Neural cell (in vitro differentiated cells): ENCODE results near the gene ZNF324B. TPM values are rescaled to one million over a fixed set of nuclear protein-coding genes. Genes with fewer than 3 reads are reported as not detected.

Experiments
- H2AFZ ChIP-seq: fragments of 200-600, 300-800 bp; sonication (generic), shearing (Covaris generic); 2 replicates; pipeline ENCODE4 v1.6.0; 2014; ENCODE audit warnings: low read depth, mild to moderate bottlenecking, antibody characterized with exemption, low read length, moderate library complexity
- H3F3A ChIP-seq: fragments of 200-600 bp; shearing (Covaris generic); 2 replicates; pipeline ENCODE4 v1.6.1; 2016; ENCODE audit warnings: mild to moderate bottlenecking, moderate library complexity, mixed read lengths, antibody characterized with exemption, low read length; ENCODE audit not compliant: insufficient read depth, poor library complexity, severe bottlenecking
- H3K27ac ChIP-seq: fragments of 200-600, 300-800 bp; sonication (generic), shearing (Covaris generic); 2 replicates; pipeline ENCODE4 v1.5.1; 2014; ENCODE audit warnings: mild to moderate bottlenecking, low read length, moderate library complexity
- H3K27me3 ChIP-seq: fragments of 300-800, 200-600 bp; sonication (generic), shearing (Covaris generic); 2 replicates; pipeline ENCODE4 v1.6.0; 2014; ENCODE audit warnings: mild to moderate bottlenecking, low read depth, low read length, moderate library complexity; ENCODE audit not compliant: insufficient read depth
- H3K36me3 ChIP-seq: fragments of 300-800, 200-600 bp; sonication (generic), shearing (Covaris generic); 2 replicates; pipeline ENCODE4 v1.5.1; 2014; ENCODE audit warnings: mild to moderate bottlenecking, antibody characterized with exemption, low read length, moderate library complexity; ENCODE audit not compliant: insufficient read depth
- H3K4me2 ChIP-seq: fragments of 300-800, 200-600 bp; sonication (generic), shearing (Covaris generic); 2 replicates; pipeline ENCODE4 v1.6.0; 2014; ENCODE audit warnings: mild to moderate bottlenecking, low read length
- H3K4me3 ChIP-seq: fragments of 300-800, 200-600 bp; sonication (generic), shearing (Covaris generic); 2 replicates; pipeline ENCODE4 v1.5.1; 2014; ENCODE audit warnings: mild to moderate bottlenecking, low read length, moderate library complexity
- H3K79me2 ChIP-seq: fragments of 200-600 bp; shearing (Covaris generic); replicated peaks from 2 replicates; pipeline ENCODE4 v1.6.0; 2014; ENCODE audit warnings: mild to moderate bottlenecking, low read length, moderate library complexity; ENCODE audit not compliant: insufficient read depth
- H3K9ac ChIP-seq: fragments of 300-800, 200-600 bp; sonication (generic), shearing (Covaris generic); 2 replicates; pipeline ENCODE4 v1.6.1; 2016; ENCODE audit warnings: mild to moderate bottlenecking, low read length, mixed read lengths
- H3K9me2 ChIP-seq: fragments of 200-600 bp; shearing (Covaris generic); 2 replicates; pipeline ENCODE4 v1.6.1; 2016; ENCODE audit warnings: mild to moderate bottlenecking, low read length, mixed read lengths; ENCODE audit not compliant: insufficient read depth
- H3K9me3 ChIP-seq: fragments of 200-600, 300-800 bp; sonication (generic), shearing (Covaris generic); 2 replicates; pipeline ENCODE4 v1.6.1; 2016; ENCODE audit warnings: mild to moderate bottlenecking, mixed run types, low read length, moderate library complexity, mixed read lengths
- H4K20me1 ChIP-seq: fragments of 200-600 bp; shearing (Covaris generic); 2 replicates; pipeline ENCODE4 v1.6.1; 2016; ENCODE audit warnings: mild to moderate bottlenecking, mixed run types; ENCODE audit not compliant: insufficient read depth
- EP300 ChIP-seq: fragments of 450-650 bp; conservative IDR thresholded peaks from 2 replicates; pipeline ENCODE4 v1.6.1; 2014; ENCODE audit warnings: antibody characterized with exemption, mild to moderate bottlenecking, moderate library complexity; ENCODE audit not compliant: poor library complexity, severe bottlenecking
- EZH2 ChIP-seq: fragments of 200-600, 300-800 bp; shearing (Covaris generic), sonication (generic); IDR thresholded peaks from 2 replicates; pipeline ENCODE4 v1.6.1; 2014; ENCODE audit warnings: antibody characterized with exemption, low read length, borderline replicate concordance, mild to moderate bottlenecking; ENCODE audit not compliant: insufficient read depth, poor library complexity, severe bottlenecking
- MXI1 ChIP-seq: fragments of 450-650 bp; conservative IDR thresholded peaks from 2 replicates; pipeline ENCODE4 v1.6.1; 2014; ENCODE audit warnings: antibody characterized with exemption, mild to moderate bottlenecking; ENCODE audit not compliant: poor library complexity, severe bottlenecking
- POLR2AphosphoS5 ChIP-seq: IDR thresholded peaks from 2 replicates; pipeline ENCODE4 v1.6.1; 2012
- RAD21 ChIP-seq: fragments of 450-650 bp; conservative IDR thresholded peaks from 2 replicates; pipeline ENCODE4 v1.6.1; 2014; ENCODE audit warnings: antibody characterized with exemption, mild to moderate bottlenecking, moderate library complexity
- SMC3 ChIP-seq: fragments of 450-650 bp; conservative IDR thresholded peaks from 2 replicates; pipeline ENCODE4 v1.6.1; 2014; ENCODE audit warnings: antibody characterized with exemption, mild to moderate bottlenecking, moderate library complexity; ENCODE audit not compliant: poor library complexity
- TAF1 ChIP-seq: IDR thresholded peaks from 2 replicates; pipeline ENCODE4 v1.6.1; 2012; ENCODE audit warnings: low read depth
- polyA plus RNA-seq: library from polyadenylated mRNA; depleted of rRNA; stranded (reverse); fragments of >200 nt; gene quantifications from 2 replicates; pipeline ENCODE4 v1.2.3, GENCODE V29; 2014
- TF ChIP-seq, protein P1 (sequence below): fragments of 450-650 bp; IDR thresholded peaks from 2 replicates; pipeline ENCODE4 v1.5.1; 2014; ENCODE audit warnings: antibody characterized with exemption, mild to moderate bottlenecking, moderate library complexity; ENCODE audit not compliant: poor library complexity, severe bottlenecking
- TF ChIP-seq, protein P2 (sequence below): IDR thresholded peaks from 2 replicates; pipeline ENCODE4 v1.6.1; 2012; ENCODE audit warnings: borderline replicate concordance

The ZNF324B gene
- polyA plus RNA-seq, 1 donor from 2014 or later, result 10.4 TPM

DNA sequence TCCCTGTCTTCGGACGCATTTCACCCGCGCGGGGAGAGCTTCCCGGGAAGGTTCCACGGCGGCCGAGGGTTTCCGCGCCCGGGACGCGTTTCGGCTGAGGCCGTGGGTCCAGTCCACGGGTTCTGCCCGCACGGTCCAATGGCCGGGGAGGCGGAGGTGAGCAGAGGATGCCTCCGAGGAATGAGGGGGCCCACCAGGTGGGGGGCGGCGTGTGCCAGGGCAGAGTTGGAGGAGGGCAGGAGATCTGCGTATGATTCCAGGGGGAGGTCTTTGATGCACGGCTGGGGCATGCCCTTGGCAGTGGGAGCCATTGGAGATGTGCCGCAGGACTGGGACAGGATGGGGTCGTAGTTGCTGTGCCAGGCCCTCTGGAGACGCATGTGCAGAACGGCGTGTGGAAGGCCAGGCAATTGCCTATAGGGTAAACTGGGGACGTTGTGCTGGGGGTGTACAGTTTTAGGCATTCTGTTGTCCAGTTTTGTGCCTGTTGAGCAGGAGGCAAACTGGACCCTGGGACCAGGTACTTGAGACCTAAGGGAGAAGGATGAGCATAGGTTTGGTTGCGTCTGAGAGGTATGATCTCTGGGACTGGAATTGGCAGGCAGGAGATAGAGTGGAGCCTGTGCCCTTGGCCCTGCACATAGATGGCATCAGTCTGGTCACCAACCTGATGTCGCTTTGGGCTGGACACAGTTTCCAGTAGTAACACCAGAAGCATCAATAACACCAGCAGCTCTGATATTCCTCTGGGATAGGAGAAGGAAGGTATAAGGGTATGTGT is 42.2 kb upstream of the ZNF324B start:
- H3K4me2 ChIP-seq, result peak overlapping the region; percentile 82
- peak overlapping the region; percentile 89 for H3K27ac ChIP-seq
- no peaks in the 10 kb centered on the region for H3K27me3 ChIP-seq
- no peaks in the 10 kb centered on the region for H3K36me3 ChIP-seq
- no peaks in the 10 kb centered on the region for H3K9me2 ChIP-seq
- TF ChIP-seq, protein P1, sequence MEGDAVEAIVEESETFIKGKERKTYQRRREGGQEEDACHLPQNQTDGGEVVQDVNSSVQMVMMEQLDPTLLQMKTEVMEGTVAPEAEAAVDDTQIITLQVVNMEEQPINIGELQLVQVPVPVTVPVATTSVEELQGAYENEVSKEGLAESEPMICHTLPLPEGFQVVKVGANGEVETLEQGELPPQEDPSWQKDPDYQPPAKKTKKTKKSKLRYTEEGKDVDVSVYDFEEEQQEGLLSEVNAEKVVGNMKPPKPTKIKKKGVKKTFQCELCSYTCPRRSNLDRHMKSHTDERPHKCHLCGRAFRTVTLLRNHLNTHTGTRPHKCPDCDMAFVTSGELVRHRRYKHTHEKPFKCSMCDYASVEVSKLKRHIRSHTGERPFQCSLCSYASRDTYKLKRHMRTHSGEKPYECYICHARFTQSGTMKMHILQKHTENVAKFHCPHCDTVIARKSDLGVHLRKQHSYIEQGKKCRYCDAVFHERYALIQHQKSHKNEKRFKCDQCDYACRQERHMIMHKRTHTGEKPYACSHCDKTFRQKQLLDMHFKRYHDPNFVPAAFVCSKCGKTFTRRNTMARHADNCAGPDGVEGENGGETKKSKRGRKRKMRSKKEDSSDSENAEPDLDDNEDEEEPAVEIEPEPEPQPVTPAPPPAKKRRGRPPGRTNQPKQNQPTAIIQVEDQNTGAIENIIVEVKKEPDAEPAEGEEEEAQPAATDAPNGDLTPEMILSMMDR, result no peak
- TF ChIP-seq TAF1, result no peak
- no peak for TF ChIP-seq EP300
- TF ChIP-seq, protein P2, sequence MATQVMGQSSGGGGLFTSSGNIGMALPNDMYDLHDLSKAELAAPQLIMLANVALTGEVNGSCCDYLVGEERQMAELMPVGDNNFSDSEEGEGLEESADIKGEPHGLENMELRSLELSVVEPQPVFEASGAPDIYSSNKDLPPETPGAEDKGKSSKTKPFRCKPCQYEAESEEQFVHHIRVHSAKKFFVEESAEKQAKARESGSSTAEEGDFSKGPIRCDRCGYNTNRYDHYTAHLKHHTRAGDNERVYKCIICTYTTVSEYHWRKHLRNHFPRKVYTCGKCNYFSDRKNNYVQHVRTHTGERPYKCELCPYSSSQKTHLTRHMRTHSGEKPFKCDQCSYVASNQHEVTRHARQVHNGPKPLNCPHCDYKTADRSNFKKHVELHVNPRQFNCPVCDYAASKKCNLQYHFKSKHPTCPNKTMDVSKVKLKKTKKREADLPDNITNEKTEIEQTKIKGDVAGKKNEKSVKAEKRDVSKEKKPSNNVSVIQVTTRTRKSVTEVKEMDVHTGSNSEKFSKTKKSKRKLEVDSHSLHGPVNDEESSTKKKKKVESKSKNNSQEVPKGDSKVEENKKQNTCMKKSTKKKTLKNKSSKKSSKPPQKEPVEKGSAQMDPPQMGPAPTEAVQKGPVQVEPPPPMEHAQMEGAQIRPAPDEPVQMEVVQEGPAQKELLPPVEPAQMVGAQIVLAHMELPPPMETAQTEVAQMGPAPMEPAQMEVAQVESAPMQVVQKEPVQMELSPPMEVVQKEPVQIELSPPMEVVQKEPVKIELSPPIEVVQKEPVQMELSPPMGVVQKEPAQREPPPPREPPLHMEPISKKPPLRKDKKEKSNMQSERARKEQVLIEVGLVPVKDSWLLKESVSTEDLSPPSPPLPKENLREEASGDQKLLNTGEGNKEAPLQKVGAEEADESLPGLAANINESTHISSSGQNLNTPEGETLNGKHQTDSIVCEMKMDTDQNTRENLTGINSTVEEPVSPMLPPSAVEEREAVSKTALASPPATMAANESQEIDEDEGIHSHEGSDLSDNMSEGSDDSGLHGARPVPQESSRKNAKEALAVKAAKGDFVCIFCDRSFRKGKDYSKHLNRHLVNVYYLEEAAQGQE, result no peak
- TF ChIP-seq MXI1, result no peak
- no peak for TF ChIP-seq POLR2AphosphoS5
- no peak for TF ChIP-seq EZH2
- no peak for TF ChIP-seq RAD21
- no peak for TF ChIP-seq SMC3
- H3K9me3 ChIP-seq, result no peaks in the 10 kb centered on the region
- H2AFZ ChIP-seq, result peak overlapping the region; percentile 45
- no peaks in the 10 kb centered on the region for H4K20me1 ChIP-seq
- H3F3A ChIP-seq, result no peaks in the 10 kb centered on the region
- peaks cover 12% of the 10 kb centered on the region for H3K79me2 ChIP-seq
- H3K4me3 ChIP-seq, result peak overlapping the region; percentile 99
- H3K9ac ChIP-seq, result peak overlapping the region; percentile 78

DNA sequence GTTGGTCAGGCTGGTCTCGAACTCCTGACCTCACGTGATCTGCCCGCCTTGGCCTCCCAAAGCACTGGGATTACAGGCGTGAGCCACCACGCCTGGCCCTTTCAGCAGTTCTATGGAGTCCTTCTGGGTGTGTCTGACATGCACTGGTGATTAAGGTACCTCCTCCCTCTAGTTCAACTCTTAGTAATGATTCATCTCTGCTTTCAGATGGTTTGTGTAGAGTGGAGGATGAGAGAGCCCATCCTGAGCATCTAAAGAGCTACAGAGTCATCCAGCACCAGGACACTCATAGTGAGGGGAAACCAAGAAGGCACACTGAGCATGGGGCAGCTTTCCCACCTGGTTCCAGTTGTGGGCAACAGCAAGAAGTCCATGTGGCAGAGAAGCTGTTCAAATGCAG is 34.8 kb upstream of the ZNF324B start:
- no peaks in the 10 kb centered on the region for H3K9me2 ChIP-seq
- no peak for TF ChIP-seq EZH2
- no peak for TF ChIP-seq EP300
- TF ChIP-seq SMC3, result no peak
- no peak for TF ChIP-seq TAF1
- no peak for TF ChIP-seq MXI1
- no peak for TF ChIP-seq POLR2AphosphoS5
- TF ChIP-seq, protein P2, result no peak
- H3K36me3 ChIP-seq, result peaks cover 4% of the 10 kb centered on the region
- H3K27me3 ChIP-seq, result no peaks in the 10 kb centered on the region
- no peaks in the 10 kb centered on the region for H3K9me3 ChIP-seq
- H3K4me2 ChIP-seq, result no peak overlapping the region
- H3K79me2 ChIP-seq, result no peaks in the 10 kb centered on the region
- H3F3A ChIP-seq, result no peaks in the 10 kb centered on the region
- no peak overlapping the region for H2AFZ ChIP-seq
- H3K9ac ChIP-seq, result no peak overlapping the region
- no peak overlapping the region for H3K4me3 ChIP-seq
- no peaks in the 10 kb centered on the region for H4K20me1 ChIP-seq
- no peak overlapping the region for H3K27ac ChIP-seq
